Adrenal gland (tissue), 12 donors: ENCODE measurements around the gene OSBPL10. TPM values are rescaled to one million over a fixed set of nuclear protein-coding genes. Genes with fewer than 3 reads are reported as not detected.
"Not testable (repeated sequence)": the region's sequence is repeated elsewhere in the genome, so short reads cannot be mapped to it uniquely, and the experiment has no call there.

Experiments
- DNase-seq, 7 donors: peaks; one replicate each; pipeline ENCODE4 v3.0.0-alpha.2; 2019 to 2020
- H3K27ac ChIP-seq, 5 donors: fragments of 200-600 bp; sonication (generic) in 4 of 5; 1 replicate in 3 of 5; 2 replicates in 2 of 5; pipeline versions ENCODE4 v1.5.1 to v1.8.0; 2016 to 2020; ENCODE audit warnings: mild to moderate bottlenecking in 1 of 5
- H3K27me3 ChIP-seq: fragments of 200-600 bp; 2 replicates; pipeline ENCODE4 v1.8.0; 2021
- H3K36me3 ChIP-seq, 2 donors: fragments of 200-600 bp; replicated peaks in 1 of 2; 1 replicate in 1 of 2; 2 replicates in 1 of 2; pipeline versions ENCODE4 v1.5.1 to v1.8.0; 2018 to 2022
- H3K4me1 ChIP-seq, 2 donors: fragments of 200-600 bp; replicated peaks in 1 of 2; 1 replicate in 1 of 2; 2 replicates in 1 of 2; pipeline versions ENCODE4 v1.5.1 to v1.8.0; 2018 to 2021
- H3K4me3 ChIP-seq, 4 donors: fragments of 200-600 bp; sonication (generic) in 3 of 4; one replicate each; pipeline ENCODE4 v1.5.1; 2016 to 2018
- H3K9me3 ChIP-seq, 3 donors: fragments of 200-600 bp; sonication (generic) in 1 of 3; replicated peaks in 1 of 3; 1 replicate in 2 of 3; 2 replicates in 1 of 3; pipeline versions ENCODE4 v1.5.1 to v1.8.0; 2016 to 2021
- POLR2A ChIP-seq, 2 donors: fragments of 450-650 bp; IDR thresholded peaks; one replicate each; pipeline ENCODE4 v1.6.1; 2017; ENCODE audit warnings: antibody characterized with exemption in 2 of 2, mild to moderate bottlenecking in 2 of 2, moderate library complexity in 1 of 2
- WGBS, 4 donors: extraction: QIAGEN DNeasy Blood & Tissue Kit in 2 of 4; methylation state at CpG; one replicate each; pipeline versions ENCODE4 v1.1.5 to v1.1.7; 2013 to 2017; 5-methylcytosine and 5-hydroxymethylcytosine counted together
- intact Hi-C, 2 donors: fragments of 100-400 bp; cut with DNase I; formaldehyde crosslinking; loops; one replicate each; pipeline versions ENCODE4 v1.14.1 to v1.15.0; 2022 to 2023
- polyA plus RNA-seq, 3 donors: library from polyadenylated mRNA; stranded (reverse); fragments of 200-250 nt in 2 of 3; fragments of 350-450 nt in 1 of 3; fragmentation: Illumina TruSeq in 1 of 3; extraction: RNeasy Lipid Tissue Mini Kit (QIAGEN cat#74804) in 1 of 3; gene quantifications; one replicate each; pipeline ENCODE4 v1.2.3, GENCODE V29; 2013 to 2014
- total RNA-seq, 9 donors: library from RNA; depleted of rRNA in 4 of 9; stranded (reverse); fragments of >200 nt in 4 of 9; fragments of 120-200 nt in 1 of 9; fragmentation: NEBNext Ultra II Directional in 1 of 9; extraction: Animal tissue kit (Norgen Biotek cat#: 25700) in 1 of 9; gene quantifications; one replicate each; pipeline versions ENCODE4 v1.1.0 to v1.2.4, GENCODE V29; 2013 to 2023
- TF ChIP-seq, protein P1 (sequence below), 6 experiments: fragments of 450-650 bp in 4 of 6; fragments of 200-600 bp in 2 of 6; sonication (generic) in 1 of 6; IDR thresholded peaks; 1 replicate in 5 of 6; 2 replicates in 1 of 6; pipeline versions ENCODE4 v1.5.1 to v1.8.0; 2016 to 2021; ENCODE audit warnings: antibody characterized with exemption in 6 of 6, mild to moderate bottlenecking in 2 of 6, moderate library complexity in 1 of 6
- donor health status: healthy with polysubstance abuse.
- donor health status: Bipolar disorder and iron deficiency.
- donor health status: DM: yes; HTN: yes; CAD: no.
- donor health status: DM: no; HTN: no; CAD: no.
- donor health status: DM: no; HTN: no; CAD: no.
- donor health status: DM: yes; HTN: yes; CAD: no.

The OSBPL10 gene
- total and polyA plus RNA-seq, 12 donors = 2.0 to 55.6 (median 9.4) TPM

DNA sequence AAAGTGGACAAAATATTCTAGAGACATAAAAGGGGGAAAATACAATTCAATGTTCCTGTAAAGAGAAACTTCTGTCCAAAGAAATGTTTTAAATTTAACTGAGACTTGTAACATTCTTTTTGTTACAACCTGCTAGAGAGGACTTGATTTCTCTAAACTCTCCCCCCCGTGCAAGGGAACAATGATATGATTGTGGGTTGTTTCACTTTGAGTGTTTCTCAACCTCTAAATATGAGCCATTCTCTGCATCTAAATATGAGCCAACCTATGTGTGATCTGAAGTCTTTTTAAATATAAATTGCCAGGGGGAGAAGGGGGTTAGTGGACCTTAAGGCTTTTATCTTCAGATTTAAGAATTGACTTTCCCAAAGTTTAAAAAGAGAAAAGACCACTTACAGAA, 15.1 kb upstream of the OSBPL10 start:
- WGBS, 4 donors = 53 to 81% (median 69%) methylated on average over 1 of the region's 1 CpG
- peaks cover 0 to 3% (median 0%) of the 10 kb centered on the region in 3 donors for H3K9me3 ChIP-seq
- DNase-seq = no peak
- H3K4me3 ChIP-seq = no peak overlapping the region
- H3K27me3 ChIP-seq = no peaks in the 10 kb centered on the region
- H3K4me1 ChIP-seq = no peaks in the 10 kb centered on the region
- intact Hi-C loops = no loop called here
- no peak for TF ChIP-seq POLR2A (IDR thresholded peaks at IDR 0.05)
- TF ChIP-seq, protein P1, sequence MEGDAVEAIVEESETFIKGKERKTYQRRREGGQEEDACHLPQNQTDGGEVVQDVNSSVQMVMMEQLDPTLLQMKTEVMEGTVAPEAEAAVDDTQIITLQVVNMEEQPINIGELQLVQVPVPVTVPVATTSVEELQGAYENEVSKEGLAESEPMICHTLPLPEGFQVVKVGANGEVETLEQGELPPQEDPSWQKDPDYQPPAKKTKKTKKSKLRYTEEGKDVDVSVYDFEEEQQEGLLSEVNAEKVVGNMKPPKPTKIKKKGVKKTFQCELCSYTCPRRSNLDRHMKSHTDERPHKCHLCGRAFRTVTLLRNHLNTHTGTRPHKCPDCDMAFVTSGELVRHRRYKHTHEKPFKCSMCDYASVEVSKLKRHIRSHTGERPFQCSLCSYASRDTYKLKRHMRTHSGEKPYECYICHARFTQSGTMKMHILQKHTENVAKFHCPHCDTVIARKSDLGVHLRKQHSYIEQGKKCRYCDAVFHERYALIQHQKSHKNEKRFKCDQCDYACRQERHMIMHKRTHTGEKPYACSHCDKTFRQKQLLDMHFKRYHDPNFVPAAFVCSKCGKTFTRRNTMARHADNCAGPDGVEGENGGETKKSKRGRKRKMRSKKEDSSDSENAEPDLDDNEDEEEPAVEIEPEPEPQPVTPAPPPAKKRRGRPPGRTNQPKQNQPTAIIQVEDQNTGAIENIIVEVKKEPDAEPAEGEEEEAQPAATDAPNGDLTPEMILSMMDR (IDR thresholded peaks at IDR 0.05) = no peak
- H3K27ac ChIP-seq = no peak overlapping the region
- H3K36me3 ChIP-seq = no peaks in the 10 kb centered on the region

DNA sequence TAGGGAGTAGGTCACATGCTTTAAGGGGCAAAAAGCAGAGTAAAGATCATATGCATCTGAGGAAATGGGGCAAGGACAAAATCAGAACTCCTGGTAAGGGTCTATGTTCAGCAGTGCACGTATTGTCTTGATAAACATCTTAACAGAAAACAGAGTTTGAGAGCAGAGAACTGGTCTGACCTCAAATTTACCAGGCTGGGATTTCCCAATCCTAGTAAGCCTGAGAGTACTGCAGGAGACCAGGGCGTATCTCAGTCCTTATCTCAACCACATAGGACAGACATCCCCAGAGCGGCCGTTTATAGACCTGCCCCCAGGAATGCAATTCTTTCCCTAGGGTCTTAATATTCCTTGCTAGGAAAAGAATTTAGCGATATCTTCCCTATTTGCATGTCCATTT, 14.0 kb upstream of the OSBPL10 start:
- intact Hi-C loops, H3K4me1 ChIP-seq, H3K36me3 ChIP-seq, H3K27ac ChIP-seq, H3K4me3 ChIP-seq, H3K9me3 ChIP-seq, H3K27me3 ChIP-seq, DNase-seq: not testable (repeated sequence)
- WGBS, 4 donors = 73 to 94% (median 89%) methylated on average over 5 of the region's 5 CpGs

DNA sequence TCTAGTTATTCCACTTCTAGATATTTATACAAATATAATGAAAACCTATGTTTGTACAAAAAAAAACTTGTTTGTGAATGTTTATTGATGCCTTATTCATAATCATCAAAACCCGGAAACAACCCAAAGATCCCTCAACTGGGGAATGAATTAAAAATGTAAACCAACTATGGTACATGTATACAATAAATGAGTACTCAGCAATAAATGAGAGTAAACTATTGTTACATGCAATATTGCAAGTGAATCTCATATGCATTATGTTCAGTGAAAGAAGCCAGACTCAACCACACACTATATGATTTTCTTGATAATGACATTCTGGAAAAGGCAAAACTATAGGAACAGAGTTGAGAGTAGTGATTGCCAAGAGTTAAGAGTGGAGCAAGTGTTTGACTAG, 12.8 kb upstream of the OSBPL10 start:
- H3K4me1 ChIP-seq = no peaks in the 10 kb centered on the region
- 86 to 100% (median 92%) methylated on average over 1 of the region's 1 CpG for WGBS, 4 donors
- DNase-seq = no peak
- intact Hi-C loops = no loop called here
- no peaks in the 10 kb centered on the region for H3K27me3 ChIP-seq
- no peak for TF ChIP-seq POLR2A (IDR thresholded peaks at IDR 0.05)
- TF ChIP-seq, protein P1 (IDR thresholded peaks at IDR 0.05) = no peak
- H3K4me3 ChIP-seq = no peak overlapping the region
- peaks cover 0 to 6% (median 5%) of the 10 kb centered on the region in 3 donors for H3K9me3 ChIP-seq
- H3K27ac ChIP-seq = no peak overlapping the region
- H3K36me3 ChIP-seq = no peaks in the 10 kb centered on the region

DNA sequence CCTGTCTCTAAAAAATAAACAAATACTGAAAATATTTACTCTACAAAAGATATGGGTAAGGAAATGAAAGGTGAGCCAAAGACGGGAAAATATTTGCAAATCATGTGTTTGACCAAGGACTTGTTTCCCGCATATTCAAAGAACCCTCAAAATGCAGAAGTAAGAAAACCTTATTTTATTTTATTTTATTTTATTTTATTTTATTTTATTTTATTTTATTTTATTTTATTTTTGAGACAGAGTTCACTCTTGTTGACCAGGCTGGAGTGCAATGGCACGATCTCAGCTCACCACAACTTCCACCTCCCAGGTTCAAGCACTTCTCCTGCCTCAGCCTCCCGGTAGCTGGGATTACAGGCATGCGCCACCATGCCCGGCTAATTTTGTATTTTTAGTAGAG, 11.9 kb upstream of the OSBPL10 start:
- H3K27me3 ChIP-seq, intact Hi-C loops, H3K9me3 ChIP-seq, H3K4me1 ChIP-seq, DNase-seq, H3K36me3 ChIP-seq, H3K27ac ChIP-seq, H3K4me3 ChIP-seq: not testable (repeated sequence)
- WGBS, 4 donors = 90 to 96% (median 96%) methylated on average over 6 of the region's 6 CpGs

DNA sequence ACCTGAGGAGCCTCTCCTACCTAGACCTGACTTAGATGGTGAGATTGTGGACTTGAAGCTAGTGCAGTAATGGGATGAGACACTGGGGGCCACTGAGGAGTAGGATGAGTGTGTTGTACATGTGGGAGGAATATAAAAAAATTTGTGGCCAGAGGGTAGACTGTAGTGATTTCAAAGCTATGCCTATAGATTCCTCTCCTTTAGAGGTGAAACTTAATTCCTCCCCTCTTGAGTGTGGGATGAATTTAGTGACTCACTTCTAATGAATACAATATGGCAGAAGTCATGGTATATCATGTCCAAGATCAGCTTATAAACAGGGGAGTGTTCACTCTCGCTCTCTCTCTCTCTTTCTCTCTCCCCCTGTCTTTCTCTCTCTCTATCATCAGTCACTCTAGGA, 7.2 kb upstream of the OSBPL10 start:
- intact Hi-C loops = no loop called here
- peaks cover 0 to 6% (median 5%) of the 10 kb centered on the region in 3 donors for H3K9me3 ChIP-seq
- 86 to 100% (median 92%) methylated on average over 1 of the region's 1 CpG for WGBS, 4 donors
- H3K4me1 ChIP-seq = no peaks in the 10 kb centered on the region
- TF ChIP-seq POLR2A (IDR thresholded peaks at IDR 0.05) = no peak
- TF ChIP-seq, protein P1 (IDR thresholded peaks at IDR 0.05) = no peak
- no peak overlapping the region for H3K4me3 ChIP-seq
- no peaks in the 10 kb centered on the region for H3K36me3 ChIP-seq
- no peaks in the 10 kb centered on the region for H3K27me3 ChIP-seq
- no peak overlapping the region for H3K27ac ChIP-seq
- DNase-seq = no peak
